Renal cortical epithelial cell (primary cell): ENCODE measurements around the gene GUCY1A1. TPM values are rescaled to one million over a fixed set of nuclear protein-coding genes. Genes with fewer than 3 reads are reported as not detected.
A peak's percentile ranks its signal among the peaks of the same experiment; 100 is the strongest.

Experiments
- DNase-seq: peaks from one replicate; pipeline ENCODE4 v3.0.0-alpha.2; 2011; ENCODE audit warnings: low read depth
- total RNA-seq: library from RNA; depleted of rRNA; stranded (reverse); fragments of >200 nt; gene quantifications from 2 replicates; pipeline ENCODE4 v1.2.3, GENCODE V29; 2014

The GUCY1A1 gene
- 6.8 and 59.1 TPM in 2 replicates for total RNA-seq

- DNase-seq: peak; percentile 20
Observed at GRCh38 chr4:155666344-155667221, at the start of gene GUCY1A1. Gene GUCY1A1 (plus strand): TSS chr4:155666848. CDS start chr4:155696868, 30,020 bp downstream.

GRCh38 chr4:155617296-155617695, 49.4 kb upstream of the GUCY1A1 start:
- DNase-seq: no peak

GRCh38 chr4:155618183-155618838, 48.3 kb upstream of the GUCY1A1 start:
- no peak for DNase-seq

- DNase-seq: no peak
Observed at GRCh38 chr4:155620637-155621036, 46.0 kb upstream of the GUCY1A1 start.

GRCh38 chr4:155624478-155624877, 42.2 kb upstream of the GUCY1A1 start:
- DNase-seq: peak; percentile 97

- no peak for DNase-seq
Observed at GRCh38 chr4:155626561-155626960, 40.1 kb upstream of the GUCY1A1 start.

- peak; percentile 85 for DNase-seq
Observed at GRCh38 chr4:155629183-155629825, 37.3 kb upstream of the GUCY1A1 start.

- no peak for DNase-seq
Observed at GRCh38 chr4:155629956-155630355, 36.7 kb upstream of the GUCY1A1 start.

GRCh38 chr4:155632310-155632840, 34.3 kb upstream of the GUCY1A1 start:
- DNase-seq: no peak

- DNase-seq: no peak
Observed at GRCh38 chr4:155638195-155638965, 28.3 kb upstream of the GUCY1A1 start.

GRCh38 chr4:155639704-155640523, 26.7 kb upstream of the GUCY1A1 start:
- no peak for DNase-seq

- peak; percentile 7 for DNase-seq
Observed at GRCh38 chr4:155640751-155641150, 25.9 kb upstream of the GUCY1A1 start.

GRCh38 chr4:155643087-155643486, 23.6 kb upstream of the GUCY1A1 start:
- DNase-seq: no peak

- no peak for DNase-seq
Observed at GRCh38 chr4:155646001-155646400, 20.6 kb upstream of the GUCY1A1 start.

GRCh38 chr4:155650785-155651184, 15.9 kb upstream of the GUCY1A1 start:
- DNase-seq: peak; percentile 57

GRCh38 chr4:155653052-155653451, 13.6 kb upstream of the GUCY1A1 start:
- no peak for DNase-seq

- no peak for DNase-seq
Observed at GRCh38 chr4:155656025-155656424, 10.6 kb upstream of the GUCY1A1 start.

GRCh38 chr4:155657169-155657568, 9.5 kb upstream of the GUCY1A1 start:
- no peak for DNase-seq

- no peak for DNase-seq
Observed at GRCh38 chr4:155657985-155658680, 8.5 kb upstream of the GUCY1A1 start.

- no peak for DNase-seq
Observed at GRCh38 chr4:155658681-155659064, 8.0 kb upstream of the GUCY1A1 start.
